Activated T-cell treated with anti-CD3 and anti-CD28 coated beads, Interleukin-2, amount 50 U/mL, for 72 hours (primary cell): ENCODE measurements around the gene ZBTB7B. TPM values are rescaled to one million over a fixed set of nuclear protein-coding genes. Genes with fewer than 3 reads are reported as not detected.

Source experiments
- ATAC-seq, 2 donors: fragments of 150-1000 bp; cut with Tn5 transposase; replicated peaks in 1 of 2; 2 replicates each; pipeline ENCODE4 v1.10.0; 2021; ENCODE audit warnings: moderate library complexity in 2 of 2, mild to moderate bottlenecking in 1 of 2
- DNase-seq, 2 donors: peaks; one replicate each; pipeline ENCODE4 v3.0.0; 2021 to 2022; ENCODE audit warnings: mixed read lengths in 1 of 2
- H3K27ac Mint-ChIP-seq: one replicate; pipeline ENCODE4 v1.8.0; 2022; ENCODE audit warnings: mild to moderate bottlenecking, moderate library complexity, mixed read lengths
- H3K27me3 Mint-ChIP-seq: one replicate; pipeline ENCODE4 v1.8.0; 2022; ENCODE audit warnings: low read depth, mixed read lengths
- H3K36me3 Mint-ChIP-seq, 2 donors: one replicate each; pipeline ENCODE4 v1.8.0; 2022; ENCODE audit warnings: mixed read lengths in 2 of 2, mild to moderate bottlenecking in 1 of 2; ENCODE audit not compliant: insufficient read depth in 2 of 2
- H3K4me1 Mint-ChIP-seq: one replicate; pipeline ENCODE4 v1.8.0; 2022; ENCODE audit warnings: low read depth, mixed read lengths
- H3K4me3 Mint-ChIP-seq, 2 donors: one replicate each; pipeline ENCODE4 v1.8.0; 2022; ENCODE audit warnings: mild to moderate bottlenecking in 2 of 2, mixed read lengths in 2 of 2, moderate library complexity in 2 of 2
- H3K9me3 Mint-ChIP-seq, 2 donors: one replicate each; pipeline ENCODE4 v1.8.0; 2022; ENCODE audit warnings: mixed read lengths in 2 of 2
- total RNA-seq, 2 donors: library from RNA; stranded (reverse); gene quantifications; one replicate each; pipeline ENCODE4 v1.2.3, GENCODE V29; 2022

Gene ZBTB7B
- total RNA-seq, 2 donors from 2014 or later = 129 to 141 TPM

DNA sequence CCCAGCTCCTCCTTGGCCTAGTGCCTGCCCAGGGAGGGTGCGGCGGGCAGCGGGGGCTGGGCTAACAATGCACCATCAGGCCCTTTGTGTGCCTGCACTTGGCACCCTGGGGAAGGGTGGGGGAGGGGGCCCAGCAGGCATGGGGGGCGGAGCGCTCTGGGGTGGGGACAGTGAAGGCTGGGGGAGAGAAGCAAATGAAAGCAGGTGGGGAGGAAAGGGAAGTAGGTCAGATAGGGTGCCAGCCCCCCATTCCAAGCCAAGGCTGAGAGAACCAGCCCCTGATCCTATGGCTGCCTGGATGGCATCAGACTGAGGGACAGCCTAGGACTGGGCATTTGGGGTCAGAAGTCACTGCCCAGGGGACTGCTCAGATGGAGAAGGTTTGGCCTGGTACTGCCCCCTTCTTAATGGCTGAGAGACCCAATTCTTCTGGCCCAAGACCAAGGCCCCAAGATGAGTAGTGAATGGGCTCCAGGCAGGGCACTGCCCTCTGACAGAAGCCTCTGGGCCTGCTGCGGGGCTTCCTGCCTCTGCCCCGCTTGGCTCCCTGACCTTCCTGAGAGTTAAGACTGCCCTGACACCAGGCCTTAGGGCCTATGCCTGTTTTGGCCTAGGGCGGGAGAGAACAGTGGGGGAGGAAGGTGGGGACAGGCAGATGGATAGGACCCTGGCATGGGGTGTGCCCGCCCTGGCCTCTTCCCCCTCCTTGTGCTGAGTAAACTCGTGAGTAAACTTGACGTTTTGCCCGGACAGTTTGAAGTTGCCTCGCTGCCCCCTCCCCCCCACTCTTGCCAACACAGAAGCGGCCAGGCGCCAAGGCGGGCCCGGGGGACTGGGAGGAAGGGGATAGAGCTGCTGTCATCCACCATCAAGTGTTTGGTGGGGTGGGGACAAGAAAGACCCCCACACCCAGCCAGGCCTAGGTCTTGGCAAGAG, 2.7 kb downstream of the ZBTB7B start:
- Mint-ChIP-seq H3K9me3 (no peaks in the 10 kb centered on the region), H3K36me3 (peaks cover 15 to 21% of the 10 kb centered on the region in 2 donors), H3K27ac (peak overlapping the region; percentile 99), H3K4me1 (peaks cover 51% of the 10 kb centered on the region), H3K4me3 (peak overlapping the region; percentile 98 to 99), H3K27me3 (no peaks in the 10 kb centered on the region)
- ATAC-seq (no peak), DNase-seq (peak; percentile 35 to 54)

- H3K4me3 Mint-ChIP-seq = peak overlapping the region; percentile 98 to 99
- DNase-seq (peak in 1 of 2 donors; percentile 43), ATAC-seq (peak in 1 of 2 donors; percentile 20)
- no peaks in the 10 kb centered on the region for H3K9me3 Mint-ChIP-seq
- H3K27ac Mint-ChIP-seq = peak overlapping the region; percentile 98
- H3K27me3 Mint-ChIP-seq = no peaks in the 10 kb centered on the region
- peaks cover 15 to 21% of the 10 kb centered on the region in 2 donors for H3K36me3 Mint-ChIP-seq
- peaks cover 59% of the 10 kb centered on the region for H3K4me1 Mint-ChIP-seq
These were observed 4.0 kb downstream of the ZBTB7B start for GRCh38 chr1:155006601-155007101.

DNA sequence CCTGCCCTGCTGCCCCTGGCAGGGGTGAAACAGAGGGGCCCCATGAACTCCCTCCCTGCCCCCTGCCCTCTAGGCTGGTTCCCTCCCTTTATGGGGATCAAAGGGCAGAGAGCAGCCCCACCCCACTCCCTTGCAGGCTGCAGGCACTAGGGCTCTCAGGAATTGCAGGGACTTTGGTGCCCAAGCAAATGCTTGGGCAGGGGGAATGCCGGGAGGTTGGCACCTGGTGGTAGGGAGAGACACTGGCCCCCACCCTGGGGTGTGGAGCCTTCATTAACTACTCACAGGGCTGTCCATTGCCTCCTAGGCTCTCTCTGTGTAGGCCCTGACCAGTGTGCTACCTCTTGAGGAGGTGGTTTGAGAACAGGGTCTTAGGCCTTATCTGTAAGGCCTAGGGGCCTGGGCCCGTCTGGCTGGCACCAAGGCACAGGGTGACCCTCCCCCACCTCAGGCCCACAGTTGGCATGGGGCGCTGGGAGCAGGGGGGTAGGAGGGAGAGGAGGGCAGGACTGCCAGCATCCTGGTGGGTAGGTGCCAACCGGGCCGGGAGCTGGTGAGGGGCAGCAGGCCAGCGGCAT, 4.7 kb downstream of the ZBTB7B start:
- Mint-ChIP-seq H3K27ac (no peak overlapping the region), H3K4me3 (peak overlapping the region in 1 of 2 donors; percentile 99), H3K4me1 (peaks cover 65% of the 10 kb centered on the region), H3K9me3 (no peaks in the 10 kb centered on the region), H3K36me3 (peaks cover 15 to 21% of the 10 kb centered on the region in 2 donors), H3K27me3 (no peaks in the 10 kb centered on the region)
- DNase-seq = no peak
- no peak for ATAC-seq

- H3K27me3 Mint-ChIP-seq = no peaks in the 10 kb centered on the region
- ATAC-seq (peak; percentile 35 to 39), DNase-seq (peak; percentile 75 to 80)
- H3K27ac Mint-ChIP-seq = peak overlapping the region; percentile 88
- peaks cover 14 to 20% of the 10 kb centered on the region in 2 donors for H3K36me3 Mint-ChIP-seq
- H3K9me3 Mint-ChIP-seq = no peaks in the 10 kb centered on the region
- peaks cover 74% of the 10 kb centered on the region for H3K4me1 Mint-ChIP-seq
- peak overlapping the region; percentile 78 to 99 for H3K4me3 Mint-ChIP-seq
These were observed 5.7 kb downstream of the ZBTB7B start for GRCh38 chr1:155008015-155008941.

DNA sequence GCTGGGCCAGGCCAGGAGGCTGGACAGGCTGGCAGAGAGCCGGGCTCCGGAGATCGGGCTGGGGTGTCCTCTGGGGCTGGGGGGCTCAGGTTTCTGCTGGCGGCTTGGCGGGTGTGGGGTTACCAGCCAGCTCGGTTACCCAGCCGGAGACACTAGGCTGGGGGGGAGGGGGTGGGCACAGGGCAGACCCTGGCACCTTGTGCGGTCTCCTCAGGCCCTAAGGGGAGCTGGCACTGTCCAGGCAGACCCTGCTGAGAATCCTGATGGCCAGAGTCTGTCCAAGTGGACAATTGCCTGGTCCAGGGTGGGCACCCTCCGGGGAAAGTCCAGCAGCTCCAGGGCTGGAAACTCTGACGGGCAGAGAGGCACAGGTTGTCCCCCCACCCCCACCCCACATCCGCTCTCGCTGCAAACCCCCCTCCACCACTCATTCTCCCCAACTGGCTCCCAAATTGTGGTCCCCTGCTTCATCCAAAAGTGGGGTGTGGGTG, 6.7 kb downstream of the ZBTB7B start:
- Mint-ChIP-seq H3K27ac (peak overlapping the region; percentile 78), H3K27me3 (no peaks in the 10 kb centered on the region), H3K36me3 (peaks cover 10 to 14% of the 10 kb centered on the region in 2 donors), H3K4me3 (peak overlapping the region; percentile 78 to 99), H3K9me3 (no peaks in the 10 kb centered on the region), H3K4me1 (peaks cover 81% of the 10 kb centered on the region)
- ATAC-seq (no peak), DNase-seq (no peak)

DNA sequence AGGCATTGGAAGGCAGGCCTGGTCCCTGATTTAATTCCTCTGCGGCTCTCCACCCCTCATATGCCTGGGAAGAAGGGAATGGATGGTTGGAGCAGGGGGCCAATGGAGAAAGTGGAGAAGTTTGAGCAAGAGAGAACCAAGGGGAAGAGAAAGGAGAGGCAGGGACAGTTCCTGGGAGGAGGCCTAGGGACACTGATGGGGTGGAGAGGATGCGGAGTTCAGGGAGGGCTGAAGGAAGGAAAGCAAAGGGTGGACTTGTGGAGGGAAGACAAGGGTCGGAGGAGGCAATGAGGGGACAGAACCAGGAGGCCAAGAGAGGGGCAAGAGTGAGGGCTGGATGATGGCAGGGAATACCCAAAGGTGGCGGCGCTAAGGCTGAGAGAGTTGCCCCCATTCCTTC, 7.1 kb downstream of the ZBTB7B start:
- ATAC-seq = no peak
- Mint-ChIP-seq H3K36me3 (peaks cover 8 to 11% of the 10 kb centered on the region in 2 donors), H3K27me3 (no peaks in the 10 kb centered on the region), H3K4me1 (peaks cover 81% of the 10 kb centered on the region), H3K9me3 (no peaks in the 10 kb centered on the region), H3K4me3 (peak overlapping the region; percentile 78 to 99), H3K27ac (peak overlapping the region; percentile 78)
- DNase-seq = no peak

GRCh38 chr1:155010211-155010918, 7.8 kb downstream of the ZBTB7B start:
- peaks cover 8 to 11% of the 10 kb centered on the region in 2 donors for H3K36me3 Mint-ChIP-seq
- no peak for ATAC-seq

GRCh38 chr1:155011004-155011416, 8.4 kb downstream of the ZBTB7B start:
- ATAC-seq = no peak
- no peaks in the 10 kb centered on the region for H3K9me3 Mint-ChIP-seq
- H3K4me3 Mint-ChIP-seq = peak overlapping the region; percentile 80 to 99
- DNase-seq = no peak
- peaks cover 80% of the 10 kb centered on the region for H3K4me1 Mint-ChIP-seq
- H3K27ac Mint-ChIP-seq = peak overlapping the region; percentile 83
- no peaks in the 10 kb centered on the region for H3K27me3 Mint-ChIP-seq
- H3K36me3 Mint-ChIP-seq = peaks cover 8 to 14% of the 10 kb centered on the region in 2 donors

More at GRCh38 chr1:155010211-155010918, 7.8 kb downstream of the ZBTB7B start:
- H3K4me1 Mint-ChIP-seq = peaks cover 80% of the 10 kb centered on the region
- no peaks in the 10 kb centered on the region for H3K9me3 Mint-ChIP-seq
- H3K4me3 Mint-ChIP-seq = peak overlapping the region; percentile 78 to 99
- peak overlapping the region; percentile 78 for H3K27ac Mint-ChIP-seq
- H3K27me3 Mint-ChIP-seq = no peaks in the 10 kb centered on the region
- DNase-seq = no peak

GRCh38 chr1:155011437-155012025, 8.9 kb downstream of the ZBTB7B start:
- ATAC-seq (no peak), DNase-seq (no peak)
- H3K27me3 Mint-ChIP-seq = no peaks in the 10 kb centered on the region
- peaks cover 80% of the 10 kb centered on the region for H3K4me1 Mint-ChIP-seq
- H3K36me3 Mint-ChIP-seq = peaks cover 8 to 17% of the 10 kb centered on the region in 2 donors
- H3K27ac Mint-ChIP-seq = no peak overlapping the region
- H3K4me3 Mint-ChIP-seq = peak overlapping the region; percentile 80 to 99
- H3K9me3 Mint-ChIP-seq = no peaks in the 10 kb centered on the region

- Mint-ChIP-seq H3K4me1 (peaks cover 80% of the 10 kb centered on the region), H3K4me3 (peak overlapping the region; percentile 64 to 70)
These were observed 9.5 kb downstream of the ZBTB7B start for GRCh38 chr1:155012026-155012546.

GRCh38 chr1:155012776-155013602, 10.4 kb downstream of the ZBTB7B start:
- H3K4me3 Mint-ChIP-seq = peak overlapping the region; percentile 64 to 70
- H3K27me3 Mint-ChIP-seq = no peaks in the 10 kb centered on the region
- peaks cover 8 to 18% of the 10 kb centered on the region in 2 donors for H3K36me3 Mint-ChIP-seq
- no peaks in the 10 kb centered on the region for H3K9me3 Mint-ChIP-seq
- no peak for DNase-seq
- peaks cover 74% of the 10 kb centered on the region for H3K4me1 Mint-ChIP-seq
- H3K27ac Mint-ChIP-seq = peak overlapping the region; percentile 92
- ATAC-seq = no peak

More at GRCh38 chr1:155012026-155012546, 9.5 kb downstream of the ZBTB7B start:
- Mint-ChIP-seq H3K36me3 (peaks cover 8 to 18% of the 10 kb centered on the region in 2 donors), H3K27ac (no peak overlapping the region), H3K27me3 (no peaks in the 10 kb centered on the region), H3K9me3 (no peaks in the 10 kb centered on the region)
- no peak for DNase-seq
- ATAC-seq = peak in 1 of 2 donors; percentile 13
